ENCODE measurements around the gene TRIM33. TPM values are rescaled to one million over a fixed set of nuclear protein-coding genes. Genes with fewer than 3 reads are reported as not detected.
"Not testable (repeated sequence)": the region's sequence is repeated elsewhere in the genome, so short reads cannot be mapped to it uniquely, and the experiment has no call there.

TRIM33 gene
- total and polyA plus RNA-seq, 8 donors = 8.6 to 19.1 (median 15.6) TPM

- no peaks in the 10 kb centered on the region for H3K36me3 ChIP-seq
- no peak overlapping the region for H3K4me3 ChIP-seq
- no peak for FAIRE-seq
- H3K9me3 ChIP-seq = no peaks in the 10 kb centered on the region
- peaks cover 3 to 19% (median 14%) of the 10 kb centered on the region in 3 donors for H3K4me1 ChIP-seq
- no peak overlapping the region for H3K27ac ChIP-seq
- H3K27me3 ChIP-seq = no peaks in the 10 kb centered on the region
- ATAC-seq = peak in 3 of 4 donors; percentile 47 to 68 (median 59)
- no peak for DNase-seq
- WGBS, 2 donors = 41 to 52% methylated on average over 2 of the region's 2 CpGs
- intact Hi-C loops (cut with DNase I) = no loop called here
- no peak for TF ChIP-seq CTCF (IDR thresholded peaks at IDR 0.05)
These were observed 57.6 kb downstream of the TRIM33 start for GRCh38 chr1:114453361-114453784.

GRCh38 chr1:114448370-114449036 lies 62.5 kb downstream of the TRIM33 start:
- FAIRE-seq = no peak
- H3K4me1 ChIP-seq = peaks cover 0 to 6% (median 5%) of the 10 kb centered on the region in 3 donors

GRCh38 chr1:114446198-114446597 lies 64.8 kb downstream of the TRIM33 start:
- intact Hi-C loops (cut with DNase I) = no loop called here
- ATAC-seq = no peak
- Histone ChIP-seq H3K4me3 (no peak overlapping the region), H3K27me3 (no peaks in the 10 kb centered on the region), H3K4me1 (no peaks in the 10 kb centered on the region), H3K9me3 (no peaks in the 10 kb centered on the region), H3K27ac (no peak overlapping the region), H3K36me3 (no peaks in the 10 kb centered on the region)
- no peak for DNase-seq
- no peak for FAIRE-seq
- 93 to 97% methylated on average over 1 of the region's 1 CpG for WGBS, 2 donors
- TF ChIP-seq CTCF (IDR thresholded peaks at IDR 0.05) = no peak

More at GRCh38 chr1:114448370-114449036, 62.5 kb downstream of the TRIM33 start:
- no peak overlapping the region for H3K4me3 ChIP-seq
- no peaks in the 10 kb centered on the region for H3K27me3 ChIP-seq
- 71 to 78% methylated on average over 3 of the region's 3 CpGs for WGBS, 2 donors
- no peaks in the 10 kb centered on the region for H3K36me3 ChIP-seq
- ATAC-seq = no peak
- no peaks in the 10 kb centered on the region for H3K9me3 ChIP-seq
- H3K27ac ChIP-seq = no peak overlapping the region
- no peak for TF ChIP-seq CTCF (IDR thresholded peaks at IDR 0.05)
- intact Hi-C loops (cut with DNase I) = no loop called here
- DNase-seq = no peak

- intact Hi-C loops (cut with DNase I); H3K4me3 ChIP-seq; ATAC-seq; H3K9me3 ChIP-seq; FAIRE-seq; DNase-seq; H3K36me3 ChIP-seq; H3K4me1 ChIP-seq; H3K27me3 ChIP-seq; H3K27ac ChIP-seq: not testable (repeated sequence)
- 98% methylated on average over 4 of the region's 4 CpGs for WGBS, 2 donors
These were observed 67.8 kb downstream of the TRIM33 start for GRCh38 chr1:114443226-114443625.

- Histone ChIP-seq H3K4me3 (no peak overlapping the region), H3K27me3 (no peaks in the 10 kb centered on the region), H3K4me1 (no peaks in the 10 kb centered on the region), H3K9me3 (no peaks in the 10 kb centered on the region), H3K27ac (no peak overlapping the region), H3K36me3 (no peaks in the 10 kb centered on the region)
- intact Hi-C loops (cut with DNase I) = no loop called here
- ATAC-seq (no peak), FAIRE-seq (no peak), DNase-seq (no peak)
- WGBS, 2 donors = 94 to 98% methylated on average over 3 of the region's 3 CpGs
- no peak for TF ChIP-seq CTCF (IDR thresholded peaks at IDR 0.05)
These were observed 69.7 kb downstream of the TRIM33 start for GRCh38 chr1:114441332-114441731.
